ENCODE results near the gene PEX11G. TPM values are rescaled to one million over a fixed set of nuclear protein-coding genes. Genes with fewer than 3 reads are reported as not detected.

The PEX11G gene
- total and polyA plus RNA-seq, 2 of the 8 experiments (the other 6 are each of a cell fraction or from before 2014, with no cell fraction given), result 2.1 to 4.3 TPM

DNA sequence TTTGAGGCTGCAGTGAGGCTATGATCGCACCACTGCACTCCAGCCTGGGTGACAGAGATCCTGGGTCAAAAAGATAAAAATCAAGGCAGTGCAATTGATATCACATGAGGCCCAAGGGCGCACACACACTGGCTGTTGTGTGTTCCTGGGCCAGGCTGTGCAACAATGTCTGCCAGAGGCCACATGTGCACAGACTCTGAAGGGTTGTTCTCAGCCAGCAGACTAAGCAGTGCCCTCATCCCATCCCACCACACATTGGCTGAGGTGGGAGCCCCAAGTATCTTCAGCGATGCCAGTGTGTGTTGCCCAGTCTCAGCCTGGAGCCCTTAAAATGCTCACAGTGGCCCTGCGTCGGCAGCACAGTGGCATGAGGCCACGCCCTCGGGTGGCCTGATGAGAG lies 12.6 kb downstream of the PEX11G start:
- no peak for FAIRE-seq
- H3K23me2 ChIP-seq (ENCODE audit: low read depth, low read length), result no peaks in the 10 kb centered on the region; the same call in 1 of the 2 replicates
- TF ChIP-seq CHD1 (IDR thresholded peaks at IDR 0.05; ENCODE audit: low read depth, low read length), result no peak
- no peak for TF ChIP-seq PHF8 (conservative IDR thresholded peaks at IDR 0.05; ENCODE audit: low read depth, low read length)
- TF ChIP-seq SRF (IDR thresholded peaks at IDR 0.05; ENCODE audit: low read depth, low read length), result no peak
- no peak for TF ChIP-seq CBX5 (IDR thresholded peaks at IDR 0.05; ENCODE audit: low read depth, low read length)
- TF ChIP-seq ZNF274 (IDR thresholded peaks at IDR 0.05; ENCODE audit: borderline replicate concordance, extremely low read depth, low read length), result no peak
- no peak for TF ChIP-seq CEBPB (IDR thresholded peaks at IDR 0.05; ENCODE audit: low read depth, low read length)
- TF ChIP-seq MAFK (IDR thresholded peaks at IDR 0.05; ENCODE audit: low read depth, low read length), result no peak
- no peak for TF ChIP-seq TAF1 (IDR thresholded peaks at IDR 0.05; ENCODE audit: low read depth, low read length)
- TF ChIP-seq CHD2 (IDR thresholded peaks at IDR 0.05; ENCODE audit: low read length), result no peak
- no peak for TF ChIP-seq GTF2F1 (IDR thresholded peaks at IDR 0.05; ENCODE audit: borderline replicate concordance, low read depth, low read length)
- no peak for TF ChIP-seq TAF7 (optimal IDR thresholded peaks at IDR 0.05; ENCODE audit: borderline replicate concordance, low read depth, low read length)
- no peak for TF ChIP-seq EZH2 (IDR thresholded peaks at IDR 0.05; ENCODE audit: low read depth, low read length, severe bottlenecking)
- ChIA-PET POLR2A (ENCODE audit: partially characterized antibody) (interaction anchor here (1.4 kb wide), 1 partner anchor 35 kb away, joined by 3 read pairs; no protein-coding TSS in a partner anchor), CTCF (ENCODE audit: partially characterized antibody) (interaction anchor here (0.7 to 2.9 kb wide), 5 partner anchors 10 to 264 kb away, joined by 3 to 12 read pairs (median 4); a partner anchor contains a TSS)
- H3K18ac ChIP-seq (ENCODE audit: extremely low read depth, low read length), result no peak overlapping the region
- DNase-seq (ENCODE audit: low read depth in 1 of 2, low spot score in 2 of 2), result no peak
- no peak overlapping the region for H2BK120ac ChIP-seq (replicated peaks; ENCODE audit: low read depth, low read length)
- no peak overlapping the region for H3K9ac ChIP-seq (replicated peaks in 1 of 4; ENCODE audit: extremely low read depth in 1 of 4, low read depth in 3 of 4, low read length in 3 of 4)
- H2BK15ac ChIP-seq (ENCODE audit: low read length), result no peak overlapping the region
- H3K27ac ChIP-seq (ENCODE audit: low read depth, low read length), result no peak overlapping the region
- 0 out of 8 replicates have a peak, but pooled peaks cover 0 to under 1% (median 0%) of the 10 kb centered on the region in 4 experiments for H3K36me3 ChIP-seq (ENCODE audit: control insufficient read depth in 2 of 4, insufficient read depth in 4 of 4, low read length in 3 of 4)
- no peak overlapping the region for H3K23ac ChIP-seq (ENCODE audit: insufficient read length)
- no peak overlapping the region for H3K4me2 ChIP-seq (ENCODE audit: insufficient read depth in 1 of 2, low read depth in 2 of 2, low read length in 2 of 2)
- H4K20me1 ChIP-seq (replicated peaks in 1 of 2; ENCODE audit: control insufficient read depth in 1 of 2, insufficient read depth in 2 of 2, low read length in 2 of 2), result peaks cover 0 to 1% of the 10 kb centered on the region in 2 experiments
- H2AFZ ChIP-seq (ENCODE audit: low read length), result no peak overlapping the region
- H3K14ac ChIP-seq (ENCODE audit: insufficient read length), result no peak overlapping the region
- H3K4me1 ChIP-seq (replicated peaks in 1 of 4; ENCODE audit: control insufficient read depth in 3 of 4, insufficient read depth in 4 of 4, low read length in 3 of 4), result peaks cover 0 to 3% (median 2%) of the 10 kb centered on the region in 4 experiments; a peak in 2 of 7 replicates
- H3K79me1 ChIP-seq (ENCODE audit: low read depth, low read length), result no peaks in the 10 kb centered on the region
- H2AK5ac ChIP-seq (ENCODE audit: low read depth, low read length), result no peak overlapping the region
- no peak overlapping the region for H4K5ac ChIP-seq (ENCODE audit: insufficient read length, low read depth, low read length)
- no peak overlapping the region for H3K4ac ChIP-seq (replicated peaks; ENCODE audit: insufficient read length, low read depth, low read length)
- no peak overlapping the region for H4K91ac ChIP-seq (replicated peaks; ENCODE audit: insufficient read length, low read length)
- 0 out of 2 replicates have a peak overlapping the region, but pooled peaks have one; percentile 7 for H2BK12ac ChIP-seq (ENCODE audit: low read depth, low read length)
- no peaks in the 10 kb centered on the region for H3K27me3 ChIP-seq (replicated peaks in 1 of 4; ENCODE audit: control insufficient read depth in 3 of 4, extremely low read depth in 1 of 4, insufficient read depth in 3 of 4, low read length in 3 of 4)
- H3K4me3 ChIP-seq (ENCODE audit: extremely low read depth in 1 of 4, insufficient read depth in 2 of 4, low read depth in 3 of 4, low read length in 4 of 4), result no peak overlapping the region
- no peaks in the 10 kb centered on the region for H3K79me2 ChIP-seq (ENCODE audit: control insufficient read depth in 1 of 2, insufficient read depth in 2 of 2, low read length in 2 of 2)
- H3K56ac ChIP-seq (replicated peaks; ENCODE audit: insufficient read length, low read depth, low read length), result no peak overlapping the region
- peak overlapping the region; percentile 32; the same call in 1 of the 2 replicates for H2BK5ac ChIP-seq (ENCODE audit: low read depth, low read length)
- no peaks in the 10 kb centered on the region for H3K9me3 ChIP-seq (ENCODE audit: insufficient read depth in 2 of 2, low read depth in 1 of 2, low read length in 1 of 2)
- WGBS, 2 experiments (ENCODE audit: extremely low coverage in 1 of 2, insufficient coverage in 1 of 2, insufficient read length in 1 of 2, insufficient replicate concordance in 2 of 2, low coverage in 1 of 2, low lambda C conversion rate in 2 of 2, missing lambda C conversion rate in 1 of 2), result 94% methylated on average over 7 of the region's 7 CpGs; no CpG with 5 or more reads in 1 of the 2 experiments
- no peak overlapping the region for H4K8ac ChIP-seq (ENCODE audit: extremely low read depth, insufficient read depth, low read length)
- no peak overlapping the region for H2BK20ac ChIP-seq (ENCODE audit: low read length)
